SHP77 (cell line): ENCODE measurements around the gene PPFIBP1.
"Not testable (repeated sequence)": the region's sequence is repeated elsewhere in the genome, so short reads cannot be mapped to it uniquely, and the experiment has no call there.

Experiments
- DNase-seq, 2 experiments: peaks; one replicate each; lab custom pipeline; 2025; lab: John Stamatoyannopoulos, UW

Gene PPFIBP1

GRCh38 chr12:27591698-27592097 lies 67.7 kb downstream of the PPFIBP1 start:
- DNase-seq = not testable (repeated sequence)

GRCh38 chr12:27592548-27592947 lies 68.5 kb downstream of the PPFIBP1 start:
- DNase-seq = no peak

GRCh38 chr12:27593266-27593665 lies 69.3 kb downstream of the PPFIBP1 start:
- DNase-seq = no peak

- no peak for DNase-seq
These were observed 71.2 kb downstream of the PPFIBP1 start for GRCh38 chr12:27595231-27595642.

- DNase-seq = not testable (repeated sequence)
These were observed 74.9 kb downstream of the PPFIBP1 start for GRCh38 chr12:27598866-27599265.

- not testable (repeated sequence) for DNase-seq
These were observed 77.2 kb downstream of the PPFIBP1 start for GRCh38 chr12:27601056-27601828.

- no peak for DNase-seq
These were observed 78.5 kb downstream of the PPFIBP1 start for GRCh38 chr12:27602516-27602915.

GRCh38 chr12:27604431-27604830 lies 80.4 kb downstream of the PPFIBP1 start:
- no peak for DNase-seq

GRCh38 chr12:27606986-27607385 lies 83.0 kb downstream of the PPFIBP1 start:
- no peak for DNase-seq

- DNase-seq = no peak
These were observed 83.6 kb downstream of the PPFIBP1 start for GRCh38 chr12:27607591-27607990.

GRCh38 chr12:27608890-27609289 lies 84.9 kb downstream of the PPFIBP1 start:
- no peak for DNase-seq

GRCh38 chr12:27610374-27610773 lies 86.4 kb downstream of the PPFIBP1 start:
- no peak for DNase-seq

- no peak for DNase-seq
These were observed 90.4 kb downstream of the PPFIBP1 start for GRCh38 chr12:27614386-27614785.

GRCh38 chr12:27614866-27615265 lies 90.9 kb downstream of the PPFIBP1 start:
- no peak for DNase-seq

- no peak for DNase-seq
These were observed 91.4 kb downstream of the PPFIBP1 start for GRCh38 chr12:27615331-27615891.

- no peak for DNase-seq
These were observed 92.5 kb downstream of the PPFIBP1 start for GRCh38 chr12:27616356-27617142.

GRCh38 chr12:27618836-27619235 lies 94.8 kb downstream of the PPFIBP1 start:
- no peak for DNase-seq

GRCh38 chr12:27619308-27619707 lies 95.3 kb downstream of the PPFIBP1 start:
- DNase-seq = no peak

GRCh38 chr12:27620121-27620520 lies 96.1 kb downstream of the PPFIBP1 start:
- DNase-seq = no peak

- no peak for DNase-seq
These were observed 98.6 kb downstream of the PPFIBP1 start for GRCh38 chr12:27622436-27623195.

- no peak for DNase-seq
These were observed 99.6 kb downstream of the PPFIBP1 start for GRCh38 chr12:27623645-27624044.

GRCh38 chr12:27624586-27624985 lies 100.6 kb downstream of the PPFIBP1 start:
- DNase-seq = no peak
